Astrocyte of the cerebellum (primary cell): ENCODE data around the gene COL4A1.

ENCODE experiments used
- DNase-seq: peaks from one replicate; pipeline ENCODE4 v3.0.0-alpha.2; 2011; ENCODE audit warnings: low read depth
- H3K4me3 ChIP-seq: 2 replicates; pipeline ENCODE4 v1.5.1; 2011; ENCODE audit warnings: mild to moderate bottlenecking, low read depth, low read length, moderate library complexity
- CTCF ChIP-seq: IDR thresholded peaks from 2 replicates; pipeline ENCODE4 v1.5.1; 2012; ENCODE audit warnings: low read length, low read depth, moderate library complexity, mild to moderate bottlenecking; ENCODE audit errors: missing control alignments
- in situ Hi-C: cut with HindIII; loops from 2 replicates; pipeline ENCODE4 v1.10.0; 2017; ENCODE audit warnings: low sequenced_read_pairs

The COL4A1 gene

GRCh38 chr13:110134801-110135200, 172.2 kb downstream of the COL4A1 start:
- no peak for TF ChIP-seq CTCF
- in situ Hi-C loops, result no loop called here
- H3K4me3 ChIP-seq, result no peak overlapping the region
- no peak for DNase-seq

GRCh38 chr13:110133425-110134235, 173.3 kb downstream of the COL4A1 start:
- no peak for TF ChIP-seq CTCF
- no peak overlapping the region for H3K4me3 ChIP-seq
- no peak for DNase-seq
- in situ Hi-C loops, result no loop called here

GRCh38 chr13:110132225-110132982, 174.6 kb downstream of the COL4A1 start:
- TF ChIP-seq CTCF, result no peak
- H3K4me3 ChIP-seq, result no peak overlapping the region
- DNase-seq, result no peak
- in situ Hi-C loops, result no loop called here

- TF ChIP-seq CTCF, result no peak
- in situ Hi-C loops, result no loop called here
- DNase-seq, result no peak
- no peak overlapping the region for H3K4me3 ChIP-seq
Measured at GRCh38 chr13:110131424-110131823, 175.5 kb downstream of the COL4A1 start.

GRCh38 chr13:110130431-110130830, 176.5 kb downstream of the COL4A1 start:
- DNase-seq, result no peak
- no peak for TF ChIP-seq CTCF
- in situ Hi-C loops, result no loop called here
- no peak overlapping the region for H3K4me3 ChIP-seq

- in situ Hi-C loops, result no loop called here
- no peak overlapping the region for H3K4me3 ChIP-seq
- no peak for DNase-seq
- no peak for TF ChIP-seq CTCF
Measured at GRCh38 chr13:110129539-110130186, 177.3 kb downstream of the COL4A1 start.
